ENCODE results near the gene CCSER2. TPM values are rescaled to one million over a fixed set of nuclear protein-coding genes. Genes with fewer than 3 reads are reported as not detected.

The CCSER2 gene
- total RNA-seq, 1 donor from 2014 or later = 49.6 TPM

DNA sequence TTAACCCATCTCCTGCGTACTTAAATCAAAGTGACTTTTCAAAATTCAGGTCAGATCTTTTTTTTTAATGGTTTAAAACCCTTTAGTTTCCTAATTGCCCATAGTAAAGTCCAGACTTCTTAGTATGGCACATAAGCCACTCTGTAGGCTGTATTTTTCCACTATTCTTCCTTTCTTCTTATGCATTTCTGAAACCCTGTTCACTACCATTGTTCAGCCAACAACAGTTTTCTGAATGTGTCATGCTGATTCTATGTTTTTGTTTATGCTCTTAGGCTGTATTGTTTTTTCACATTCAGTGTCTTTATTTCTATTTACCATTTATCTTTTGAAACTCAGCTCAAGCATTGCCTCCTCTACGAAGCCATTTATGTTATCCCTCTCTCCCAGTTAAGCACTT is 26.7 kb downstream of the CCSER2 start:
- DNase-seq (ENCODE audit: low spot score, unreplicated experiment) = no peak
- TF ChIP-seq, protein P1, sequence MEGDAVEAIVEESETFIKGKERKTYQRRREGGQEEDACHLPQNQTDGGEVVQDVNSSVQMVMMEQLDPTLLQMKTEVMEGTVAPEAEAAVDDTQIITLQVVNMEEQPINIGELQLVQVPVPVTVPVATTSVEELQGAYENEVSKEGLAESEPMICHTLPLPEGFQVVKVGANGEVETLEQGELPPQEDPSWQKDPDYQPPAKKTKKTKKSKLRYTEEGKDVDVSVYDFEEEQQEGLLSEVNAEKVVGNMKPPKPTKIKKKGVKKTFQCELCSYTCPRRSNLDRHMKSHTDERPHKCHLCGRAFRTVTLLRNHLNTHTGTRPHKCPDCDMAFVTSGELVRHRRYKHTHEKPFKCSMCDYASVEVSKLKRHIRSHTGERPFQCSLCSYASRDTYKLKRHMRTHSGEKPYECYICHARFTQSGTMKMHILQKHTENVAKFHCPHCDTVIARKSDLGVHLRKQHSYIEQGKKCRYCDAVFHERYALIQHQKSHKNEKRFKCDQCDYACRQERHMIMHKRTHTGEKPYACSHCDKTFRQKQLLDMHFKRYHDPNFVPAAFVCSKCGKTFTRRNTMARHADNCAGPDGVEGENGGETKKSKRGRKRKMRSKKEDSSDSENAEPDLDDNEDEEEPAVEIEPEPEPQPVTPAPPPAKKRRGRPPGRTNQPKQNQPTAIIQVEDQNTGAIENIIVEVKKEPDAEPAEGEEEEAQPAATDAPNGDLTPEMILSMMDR (IDR thresholded peaks at IDR 0.05; ENCODE audit: unreplicated experiment) = no peak
- Mint-ChIP-seq H3K9me3 (ENCODE audit: low read depth) (no peaks in the 10 kb centered on the region), H3K27me3 (no peaks in the 10 kb centered on the region), H3K4me3 (ENCODE audit: low read depth) (no peak overlapping the region), H3K27ac (peak overlapping the region; percentile 4), H3K36me3 (ENCODE audit: insufficient read depth) (no peaks in the 10 kb centered on the region), H3K4me1 (ENCODE audit: low read depth) (peaks cover 60% of the 10 kb centered on the region)

GRCh38 chr10:84356928-84357327 is 28.5 kb downstream of the CCSER2 start:
- TF ChIP-seq, protein P1 (IDR thresholded peaks at IDR 0.05; ENCODE audit: unreplicated experiment) = no peak
- Mint-ChIP-seq H3K4me3 (ENCODE audit: low read depth) (no peak overlapping the region), H3K9me3 (ENCODE audit: low read depth) (no peaks in the 10 kb centered on the region), H3K4me1 (ENCODE audit: low read depth) (peaks cover 70% of the 10 kb centered on the region), H3K27me3 (no peaks in the 10 kb centered on the region), H3K27ac (peak overlapping the region; percentile 89), H3K36me3 (ENCODE audit: insufficient read depth) (no peaks in the 10 kb centered on the region)
- no peak for DNase-seq (ENCODE audit: low spot score, unreplicated experiment)

DNA sequence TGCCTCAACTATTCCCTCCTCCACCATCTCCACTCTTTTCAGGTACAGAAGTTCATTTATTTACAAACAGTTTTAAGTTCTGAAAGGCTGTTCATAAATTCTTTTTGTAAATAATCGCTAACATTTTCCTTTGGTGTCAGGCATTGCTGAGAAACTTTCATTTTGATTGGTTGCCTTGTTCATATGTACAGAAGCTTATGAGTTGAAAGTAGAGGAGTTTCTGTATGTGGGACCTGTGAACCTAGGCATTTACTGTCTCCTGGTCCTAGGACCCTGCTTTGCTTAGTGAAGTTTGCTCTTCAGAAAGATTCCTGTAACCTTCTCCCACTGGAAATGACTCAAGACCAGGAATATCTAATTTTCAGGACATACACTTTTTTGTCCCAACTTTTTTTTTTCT is 30.4 kb downstream of the CCSER2 start:
- Mint-ChIP-seq H3K9me3 (ENCODE audit: low read depth) (no peaks in the 10 kb centered on the region), H3K36me3 (ENCODE audit: insufficient read depth) (peaks cover 4% of the 10 kb centered on the region), H3K4me3 (ENCODE audit: low read depth) (peak overlapping the region; percentile 67), H3K4me1 (ENCODE audit: low read depth) (peaks cover 68% of the 10 kb centered on the region), H3K27me3 (no peaks in the 10 kb centered on the region), H3K27ac (peak overlapping the region; percentile 63)
- TF ChIP-seq, protein P1 (IDR thresholded peaks at IDR 0.05; ENCODE audit: unreplicated experiment) = no peak
- DNase-seq (ENCODE audit: low spot score, unreplicated experiment) = no peak

GRCh38 chr10:84360637-84361365 is 32.4 kb downstream of the CCSER2 start:
- no peak for DNase-seq (ENCODE audit: low spot score, unreplicated experiment)

DNA sequence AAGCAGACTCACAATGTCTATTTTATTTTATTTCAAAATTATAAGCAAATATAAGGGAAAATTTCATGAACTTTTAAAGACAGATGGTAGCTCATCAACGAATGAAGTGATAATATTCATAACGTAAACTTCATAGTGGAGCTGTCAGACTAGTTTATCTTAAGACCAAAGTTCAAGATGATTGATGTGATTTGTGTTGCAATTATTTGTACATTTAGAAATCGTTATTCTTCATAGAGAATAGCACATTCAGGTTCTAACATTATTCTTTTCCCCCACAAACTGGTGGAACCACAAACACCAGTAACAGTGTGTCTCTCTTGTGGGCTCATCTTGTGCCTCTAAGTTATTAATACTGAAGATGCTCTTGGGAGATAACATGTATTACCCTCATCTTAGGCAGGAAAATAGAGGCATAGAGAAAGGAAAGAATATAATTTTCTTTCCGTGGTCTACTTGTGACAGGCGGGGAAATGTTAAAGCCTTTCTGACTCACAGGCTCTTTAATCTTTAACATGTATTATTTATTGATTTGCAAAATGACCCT is 37.0 kb downstream of the CCSER2 start:
- Mint-ChIP-seq H3K4me3 (ENCODE audit: low read depth) (no peak overlapping the region), H3K27me3 (no peaks in the 10 kb centered on the region), H3K36me3 (ENCODE audit: insufficient read depth) (peaks cover 7% of the 10 kb centered on the region), H3K9me3 (ENCODE audit: low read depth) (peaks cover 4% of the 10 kb centered on the region), H3K27ac (no peak overlapping the region), H3K4me1 (ENCODE audit: low read depth) (peaks cover 28% of the 10 kb centered on the region)
- no peak for DNase-seq (ENCODE audit: low spot score, unreplicated experiment)
- TF ChIP-seq, protein P1 (IDR thresholded peaks at IDR 0.05; ENCODE audit: unreplicated experiment) = no peak

More at GRCh38 chr10:84360637-84361365, 32.4 kb downstream of the CCSER2 start:
- peak overlapping the region; percentile 26 for H3K27ac Mint-ChIP-seq
- no peaks in the 10 kb centered on the region for H3K9me3 Mint-ChIP-seq (ENCODE audit: low read depth)
- H3K4me1 Mint-ChIP-seq (ENCODE audit: low read depth) = peaks cover 53% of the 10 kb centered on the region
- peaks cover 4% of the 10 kb centered on the region for H3K36me3 Mint-ChIP-seq (ENCODE audit: insufficient read depth)
- H3K27me3 Mint-ChIP-seq = no peaks in the 10 kb centered on the region
- TF ChIP-seq, protein P1 (IDR thresholded peaks at IDR 0.05; ENCODE audit: unreplicated experiment) = no peak
- peak overlapping the region; percentile 43 for H3K4me3 Mint-ChIP-seq (ENCODE audit: low read depth)
